D721Med (cell line): ENCODE results near the gene IGSF21.

Experiments used
- DNase-seq: peaks from one replicate; pipeline ENCODE4 v3.0.0; 2011; ENCODE audit warnings: low spot score; ENCODE audit not compliant: insufficient read length
- FAIRE-seq: peaks from 2 replicates; lab custom pipeline; 2011; peaks lifted over from hg19 to GRCh38; lab: Jason Lieb, UNC
- CTCF ChIP-seq: IDR thresholded peaks from 2 replicates; pipeline ENCODE4 v1.5.1; 2012; ENCODE audit warnings: mild to moderate bottlenecking, control low read depth; ENCODE audit not compliant: insufficient read depth; ENCODE audit errors: missing control alignments

The IGSF21 gene

DNA sequence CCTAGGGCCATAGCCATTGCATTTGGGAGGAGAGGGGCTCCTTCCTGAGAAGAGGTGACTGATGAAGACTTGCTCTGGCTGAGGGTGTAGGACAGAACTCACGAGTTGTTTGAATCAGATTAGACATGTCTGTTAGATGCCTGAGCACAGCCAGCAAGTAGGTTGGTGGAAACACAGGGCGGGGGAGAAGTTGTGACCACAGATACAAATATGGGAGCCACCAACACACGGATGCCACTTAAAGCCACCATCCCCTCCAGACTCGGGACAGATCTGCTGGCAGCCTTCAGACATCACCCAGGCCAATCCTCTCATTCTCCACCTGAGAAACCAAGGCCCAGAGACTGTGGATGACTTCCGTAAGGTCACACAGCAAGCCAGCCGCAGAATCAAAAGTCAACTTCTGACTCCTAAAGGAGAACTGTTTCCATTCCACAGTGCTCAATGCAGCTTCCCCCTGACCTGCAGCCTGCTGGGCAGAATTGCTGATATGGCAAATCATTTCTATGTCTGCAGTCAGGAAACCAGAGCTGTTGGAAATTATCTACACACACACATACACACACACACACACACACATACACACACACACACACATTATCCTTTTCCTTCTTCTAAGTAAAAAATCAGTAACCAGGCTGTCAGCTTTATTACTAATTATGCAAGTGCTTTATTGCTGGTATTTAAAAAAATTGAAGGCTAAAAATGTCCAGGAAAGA is 196.7 kb downstream of the IGSF21 start:
- TF ChIP-seq CTCF, result no peak
- DNase-seq (no peak), FAIRE-seq (no peak)

DNA sequence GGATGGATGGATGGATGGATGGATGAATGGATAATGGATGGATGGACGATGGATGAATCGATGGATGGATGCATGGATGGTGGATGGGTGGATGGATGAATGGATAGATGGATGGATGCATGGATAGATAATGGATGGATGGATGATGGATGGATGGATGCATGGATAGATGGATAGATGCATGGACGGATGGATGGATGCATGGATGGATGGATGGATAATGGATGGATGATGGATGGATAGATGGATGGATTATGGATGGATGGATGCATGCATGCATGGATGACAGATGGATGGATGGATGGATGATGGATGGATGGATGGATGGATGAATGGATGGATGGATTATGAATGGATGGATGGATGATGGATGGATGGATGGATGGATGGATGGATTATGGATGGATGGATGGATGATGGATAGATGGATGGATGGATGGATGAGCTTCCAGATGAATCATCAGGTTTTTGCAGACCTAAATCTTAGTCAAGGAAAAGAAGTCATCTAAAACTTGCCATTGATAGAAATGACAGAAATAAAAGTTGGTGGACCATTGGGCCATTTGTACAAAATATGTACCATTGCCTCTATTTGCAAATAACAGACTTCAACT is 197.7 kb downstream of the IGSF21 start:
- TF ChIP-seq CTCF, result no peak
- no peak for DNase-seq
- FAIRE-seq, result no peak

DNA sequence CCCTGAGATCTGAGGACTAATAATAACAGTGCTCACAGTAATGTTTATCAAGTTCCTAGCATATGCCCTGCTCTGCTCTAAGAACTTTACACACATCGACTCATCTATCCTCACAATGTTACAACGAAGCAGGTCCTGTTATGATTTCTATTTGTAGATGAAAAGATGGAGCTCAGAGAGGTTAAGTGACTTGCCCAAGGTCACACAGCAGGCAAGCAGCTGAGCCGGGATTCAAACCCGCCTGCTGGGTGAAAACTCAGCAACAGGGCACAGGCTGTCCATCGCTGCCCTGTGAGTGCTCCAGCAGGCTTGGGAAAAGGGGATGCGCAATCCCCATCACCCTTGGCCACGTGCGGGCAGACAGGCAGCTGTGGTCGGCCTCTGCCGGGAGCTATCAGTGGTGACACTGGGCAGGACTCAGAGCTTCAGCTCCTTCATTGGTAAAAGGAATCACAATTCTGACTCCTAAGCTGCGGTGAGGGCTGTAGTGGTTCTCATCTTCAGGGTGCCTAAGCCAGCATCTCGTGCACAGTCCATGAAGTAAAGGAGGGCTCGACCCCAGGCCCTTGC is 199.8 kb downstream of the IGSF21 start:
- FAIRE-seq, result no peak
- no peak for DNase-seq
- TF ChIP-seq CTCF, result no peak

GRCh38 chr1:18309552-18310155 is 202.1 kb downstream of the IGSF21 start:
- FAIRE-seq, result no peak
- DNase-seq, result no peak
- no peak for TF ChIP-seq CTCF

DNA sequence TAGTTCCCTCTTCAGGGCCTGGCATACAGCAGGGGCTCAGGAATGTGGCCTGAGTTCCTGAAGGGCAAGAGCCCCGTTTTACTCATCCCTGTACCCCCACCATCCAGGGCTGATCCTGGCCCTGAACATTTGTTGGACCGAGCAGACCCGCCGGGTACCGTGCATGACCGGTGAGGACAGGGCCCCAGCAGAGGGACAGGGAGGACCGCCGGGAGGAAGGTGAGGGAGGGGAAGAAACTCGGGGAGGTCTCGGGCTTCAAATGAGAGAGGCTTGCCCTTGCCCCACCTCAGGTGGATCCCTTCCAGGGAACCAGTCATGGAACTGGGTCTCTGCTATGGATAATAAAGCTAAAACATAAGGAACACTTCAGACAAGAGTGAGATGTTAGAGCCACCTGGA is 205.4 kb downstream of the IGSF21 start:
- no peak for DNase-seq
- FAIRE-seq, result no peak
- no peak for TF ChIP-seq CTCF

DNA sequence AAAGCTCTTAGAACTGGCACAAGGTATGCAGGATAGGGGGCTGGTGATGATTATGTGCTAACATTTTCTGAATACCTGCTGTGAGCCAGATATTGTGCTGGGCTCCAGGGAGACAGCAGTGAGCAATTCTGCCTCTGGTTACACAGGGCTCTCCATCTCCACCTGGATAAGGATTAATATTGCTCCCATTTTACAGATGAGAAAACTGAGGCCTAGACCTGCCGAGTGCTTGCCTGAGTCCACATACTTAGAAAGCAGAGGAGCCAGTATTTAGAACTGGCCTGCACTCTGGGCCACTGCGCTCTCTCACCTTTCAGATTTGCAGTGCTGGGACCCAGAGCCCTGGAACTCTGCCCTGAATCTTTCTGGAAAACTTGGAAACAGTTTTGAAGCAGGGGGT is 205.9 kb downstream of the IGSF21 start:
- TF ChIP-seq CTCF, result no peak
- no peak for FAIRE-seq
- no peak for DNase-seq
